ENCODE results near the gene FEZ2. TPM values are rescaled to one million over a fixed set of nuclear protein-coding genes. Genes with fewer than 3 reads are reported as not detected.

The FEZ2 gene
- total and polyA plus RNA-seq, 2 experiments from 2014 or later, result 28.0 to 32.9 TPM

- TF ChIP-seq ETS1 (IDR thresholded peaks at IDR 0.05) (no peak), REST (IDR thresholded peaks at IDR 0.05; ENCODE audit: unreplicated experiment) (no peak), CTCF (conservative IDR thresholded peaks at IDR 0.05; ENCODE audit: low read depth in 2 of 2) (no peak), NANOG (IDR thresholded peaks at IDR 0.05; ENCODE audit: borderline replicate concordance) (no peak), CREB1 (CRISPR knock-in tag; IDR thresholded peaks at IDR 0.05; ENCODE audit: low read depth) (no peak), EZH2 (IDR thresholded peaks at IDR 0.05; ENCODE audit: low read depth, unreplicated experiment) (no peak)
Measured at GRCh38 chr2:36609507-36609906, 11.5 kb upstream of the FEZ2 start (continued).

- no peaks in the 10 kb centered on the region for H3F3A ChIP-seq (replicated peaks; ENCODE audit: low read depth)
- H3K4me3 ChIP-seq, result no peak overlapping the region
- Mint-ChIP-seq H3K9me3 (no peaks in the 10 kb centered on the region), H3K36me3 (ENCODE audit: low read depth) (no peaks in the 10 kb centered on the region), H3K27ac (no peak overlapping the region), H3K4me1 (peaks cover 17% of the 10 kb centered on the region), H3K27me3 (ENCODE audit: insufficient read depth, low read depth, poor library complexity) (peaks cover 2% of the 10 kb centered on the region), H3K4me3 (no peak overlapping the region)
- H2AFZ ChIP-seq, result no peak overlapping the region
- no peaks in the 10 kb centered on the region for H3K36me3 ChIP-seq (ENCODE audit: insufficient read depth)
- ATAC-seq, result no peak
- no peak overlapping the region for H3K4me2 ChIP-seq
- no peaks in the 10 kb centered on the region for H3K79me2 ChIP-seq (replicated peaks; ENCODE audit: insufficient read depth)
- no peak for DNase-seq (ENCODE audit: low spot score)
- H4K20me1 ChIP-seq (replicated peaks; ENCODE audit: insufficient read depth), result no peaks in the 10 kb centered on the region
- H3K4me1 ChIP-seq (ENCODE audit: insufficient read depth), result 0 out of 2 replicates have a peak, but pooled peaks cover 2% of the 10 kb centered on the region
- no peaks in the 10 kb centered on the region for H3K27me3 ChIP-seq (ENCODE audit: insufficient read depth)
- H3K9me2 ChIP-seq (ENCODE audit: insufficient read depth), result no peaks in the 10 kb centered on the region
- H3K27ac ChIP-seq (ENCODE audit: low read depth), result no peak overlapping the region
- TF ChIP-seq CTCF (conservative IDR thresholded peaks at IDR 0.05; ENCODE audit: low read depth in 2 of 2) (no peak), CREB1 (CRISPR knock-in tag; IDR thresholded peaks at IDR 0.05; ENCODE audit: low read depth) (no peak), EZH2 (IDR thresholded peaks at IDR 0.05; ENCODE audit: low read depth, unreplicated experiment) (no peak), REST (IDR thresholded peaks at IDR 0.05; ENCODE audit: unreplicated experiment) (no peak), ZNF331 (CRISPR knock-in tag; IDR thresholded peaks at IDR 0.05; ENCODE audit: low read depth) (no peak), NANOG (IDR thresholded peaks at IDR 0.05; ENCODE audit: borderline replicate concordance) (no peak), JUNB (IDR thresholded peaks at IDR 0.05; ENCODE audit: unreplicated experiment) (no peak), POLR2AphosphoS5 (IDR thresholded peaks at IDR 0.05; ENCODE audit: low read depth) (no peak), STAT1 (IDR thresholded peaks at IDR 0.05; ENCODE audit: unreplicated experiment) (no peak), ETS1 (IDR thresholded peaks at IDR 0.05) (no peak), ZNF114 (CRISPR knock-in tag; IDR thresholded peaks at IDR 0.05) (no peak), EZH2phosphoT487 (IDR thresholded peaks at IDR 0.05; ENCODE audit: unreplicated experiment) (no peak)
Measured at GRCh38 chr2:36607947-36608346, 10.0 kb upstream of the FEZ2 start.

Data from GM23338 (cell line).